Astrocyte of the spinal cord (primary cell): ENCODE results near the gene TSPAN4.

Source experiments
- DNase-seq: peaks from one replicate; pipeline ENCODE4 v3.0.0; 2011; ENCODE audit warnings: low read depth, low spot score
- H3K4me3 ChIP-seq: 2 replicates; pipeline ENCODE4 v1.5.1; 2011; ENCODE audit warnings: low read depth, mild to moderate bottlenecking, low read length, moderate library complexity
- in situ Hi-C: cut with HindIII; loops from 2 replicates; pipeline ENCODE4 v1.10.0; 2017; ENCODE audit warnings: low sequenced_read_pairs
- TF ChIP-seq, protein P1 (sequence below): IDR thresholded peaks from 2 replicates; pipeline ENCODE4 v1.5.1; 2012; ENCODE audit warnings: low read depth, mild to moderate bottlenecking, low read length, inconsistent platforms

The TSPAN4 gene

DNA sequence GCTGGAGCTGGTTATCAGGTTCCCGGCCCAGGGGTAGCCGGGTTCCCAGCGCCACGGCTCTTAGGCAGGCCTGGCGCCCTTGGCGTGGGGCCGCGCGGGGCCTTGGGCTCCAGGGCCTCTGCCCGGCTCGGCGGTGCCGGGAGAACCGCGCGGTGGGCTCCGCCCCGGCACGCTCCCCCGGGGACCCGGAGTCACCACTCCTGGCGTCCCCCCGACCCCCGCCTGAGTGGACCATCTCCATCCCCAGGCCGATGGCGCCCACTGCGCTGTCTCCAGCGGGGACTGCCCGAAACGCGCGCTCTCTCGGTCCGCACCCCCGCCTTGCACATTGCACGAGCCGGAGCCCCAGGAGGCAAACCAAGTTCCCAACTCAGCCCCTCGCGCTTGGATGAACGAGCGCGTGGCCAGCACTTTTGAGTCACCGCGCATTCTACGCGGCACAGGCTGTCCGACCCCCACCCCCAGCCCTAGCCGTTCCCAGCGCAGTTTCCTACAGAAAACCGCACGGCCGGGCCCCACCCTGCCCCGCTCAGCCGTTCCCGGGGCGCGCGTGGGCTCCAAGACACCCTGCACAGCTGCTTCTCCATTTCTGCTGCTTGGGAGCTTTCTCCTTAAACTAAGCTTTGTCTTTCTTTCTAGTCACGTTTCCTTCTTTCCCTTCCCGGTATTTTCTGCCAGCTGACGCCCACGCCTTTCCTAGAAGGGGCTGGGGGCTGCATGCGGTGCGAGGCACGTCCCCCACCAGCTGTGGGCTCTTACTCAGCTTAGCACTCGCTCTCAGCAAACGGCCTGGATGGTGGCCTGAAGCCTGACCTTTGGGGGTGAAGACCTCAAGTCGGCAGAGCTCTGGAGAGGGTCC is 68.6 kb downstream of the TSPAN4 start:
- in situ Hi-C loops: no loop called here
- DNase-seq: peak; percentile 73
- TF ChIP-seq, protein P1, sequence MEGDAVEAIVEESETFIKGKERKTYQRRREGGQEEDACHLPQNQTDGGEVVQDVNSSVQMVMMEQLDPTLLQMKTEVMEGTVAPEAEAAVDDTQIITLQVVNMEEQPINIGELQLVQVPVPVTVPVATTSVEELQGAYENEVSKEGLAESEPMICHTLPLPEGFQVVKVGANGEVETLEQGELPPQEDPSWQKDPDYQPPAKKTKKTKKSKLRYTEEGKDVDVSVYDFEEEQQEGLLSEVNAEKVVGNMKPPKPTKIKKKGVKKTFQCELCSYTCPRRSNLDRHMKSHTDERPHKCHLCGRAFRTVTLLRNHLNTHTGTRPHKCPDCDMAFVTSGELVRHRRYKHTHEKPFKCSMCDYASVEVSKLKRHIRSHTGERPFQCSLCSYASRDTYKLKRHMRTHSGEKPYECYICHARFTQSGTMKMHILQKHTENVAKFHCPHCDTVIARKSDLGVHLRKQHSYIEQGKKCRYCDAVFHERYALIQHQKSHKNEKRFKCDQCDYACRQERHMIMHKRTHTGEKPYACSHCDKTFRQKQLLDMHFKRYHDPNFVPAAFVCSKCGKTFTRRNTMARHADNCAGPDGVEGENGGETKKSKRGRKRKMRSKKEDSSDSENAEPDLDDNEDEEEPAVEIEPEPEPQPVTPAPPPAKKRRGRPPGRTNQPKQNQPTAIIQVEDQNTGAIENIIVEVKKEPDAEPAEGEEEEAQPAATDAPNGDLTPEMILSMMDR: no peak
- H3K4me3 ChIP-seq: peak overlapping the region; percentile 66

DNA sequence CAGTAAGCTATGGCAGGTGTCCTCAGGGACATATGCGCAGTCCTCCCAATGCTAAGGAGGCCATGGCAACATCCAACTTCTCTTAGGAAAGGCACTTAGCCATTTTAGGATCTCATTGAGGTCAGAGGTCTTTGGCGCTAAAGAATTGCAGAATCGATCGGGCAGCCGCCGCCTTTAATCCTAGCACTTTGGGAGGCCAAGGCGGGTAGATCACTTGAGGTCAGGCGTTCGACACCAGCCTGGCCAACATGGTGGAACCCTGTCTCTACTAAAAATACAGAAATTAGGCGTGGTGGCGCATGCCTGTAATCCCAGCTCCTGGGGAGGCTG is 69.2 kb downstream of the TSPAN4 start:
- no peak overlapping the region for H3K4me3 ChIP-seq
- TF ChIP-seq, protein P1: no peak
- in situ Hi-C loops: no loop called here
- no peak for DNase-seq

DNA sequence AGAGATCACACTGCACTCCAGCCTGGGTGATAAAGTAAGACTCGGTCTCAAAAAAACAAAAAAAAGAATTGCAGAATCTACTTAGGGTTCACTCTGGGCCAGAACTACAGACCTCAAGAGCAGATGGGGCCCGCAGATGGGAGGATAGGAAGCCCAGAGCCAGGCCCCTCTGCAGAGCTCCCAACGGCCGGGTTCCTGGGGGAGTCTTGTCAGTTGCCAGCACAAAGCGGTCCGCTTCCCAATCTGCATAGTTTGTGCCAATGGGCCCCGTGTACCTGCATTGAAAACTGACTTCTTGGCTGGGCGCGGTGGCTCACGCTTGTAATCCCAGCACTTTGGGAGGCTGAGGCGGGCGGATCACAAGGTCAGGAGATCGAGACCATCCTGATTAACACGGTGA is 69.6 kb downstream of the TSPAN4 start:
- no peak overlapping the region for H3K4me3 ChIP-seq
- in situ Hi-C loops: no loop called here
- TF ChIP-seq, protein P1: no peak
- no peak for DNase-seq

DNA sequence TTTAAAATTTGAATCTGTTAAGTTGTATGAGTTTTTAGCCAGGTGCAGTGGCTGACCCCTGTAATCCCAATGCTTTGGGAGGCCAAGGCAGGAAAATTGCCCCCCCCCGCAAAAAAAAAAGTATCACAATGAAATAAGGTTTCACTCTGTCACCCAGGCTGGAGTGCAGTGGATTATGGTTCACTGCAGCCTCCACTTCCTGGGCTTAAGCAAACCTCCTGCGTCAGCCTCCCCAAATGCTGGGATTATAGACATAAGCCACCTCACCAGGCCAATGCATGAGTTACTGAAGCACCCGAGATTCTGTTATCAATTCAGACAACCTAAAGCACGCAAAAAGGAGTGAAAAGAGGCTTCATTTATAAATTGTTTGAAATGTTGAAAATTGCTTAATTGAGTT is 70.4 kb downstream of the TSPAN4 start:
- no peak overlapping the region for H3K4me3 ChIP-seq
- no peak for DNase-seq
- TF ChIP-seq, protein P1: no peak
- in situ Hi-C loops: no loop called here

DNA sequence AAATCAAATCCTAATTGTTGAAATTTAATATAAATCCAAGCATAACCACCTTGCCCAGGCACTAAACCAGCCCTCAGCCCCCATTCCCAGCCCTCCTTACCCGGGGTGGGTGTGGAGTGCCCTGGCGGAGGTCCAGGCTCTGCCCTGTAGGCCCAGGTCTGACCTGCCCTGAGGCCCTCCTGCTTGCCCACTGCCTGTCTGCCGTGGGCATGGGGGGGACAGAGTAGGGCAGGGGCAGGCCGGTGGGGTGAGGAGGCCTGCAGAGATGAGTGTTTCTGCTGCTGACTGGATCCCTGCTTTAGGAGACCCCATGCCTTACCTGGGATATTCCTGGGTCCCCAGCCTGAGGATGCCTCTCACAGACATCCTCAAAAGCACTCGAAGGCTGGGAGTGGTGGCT is 71.6 kb downstream of the TSPAN4 start:
- in situ Hi-C loops: no loop called here
- no peak overlapping the region for H3K4me3 ChIP-seq
- TF ChIP-seq, protein P1: no peak
- no peak for DNase-seq

DNA sequence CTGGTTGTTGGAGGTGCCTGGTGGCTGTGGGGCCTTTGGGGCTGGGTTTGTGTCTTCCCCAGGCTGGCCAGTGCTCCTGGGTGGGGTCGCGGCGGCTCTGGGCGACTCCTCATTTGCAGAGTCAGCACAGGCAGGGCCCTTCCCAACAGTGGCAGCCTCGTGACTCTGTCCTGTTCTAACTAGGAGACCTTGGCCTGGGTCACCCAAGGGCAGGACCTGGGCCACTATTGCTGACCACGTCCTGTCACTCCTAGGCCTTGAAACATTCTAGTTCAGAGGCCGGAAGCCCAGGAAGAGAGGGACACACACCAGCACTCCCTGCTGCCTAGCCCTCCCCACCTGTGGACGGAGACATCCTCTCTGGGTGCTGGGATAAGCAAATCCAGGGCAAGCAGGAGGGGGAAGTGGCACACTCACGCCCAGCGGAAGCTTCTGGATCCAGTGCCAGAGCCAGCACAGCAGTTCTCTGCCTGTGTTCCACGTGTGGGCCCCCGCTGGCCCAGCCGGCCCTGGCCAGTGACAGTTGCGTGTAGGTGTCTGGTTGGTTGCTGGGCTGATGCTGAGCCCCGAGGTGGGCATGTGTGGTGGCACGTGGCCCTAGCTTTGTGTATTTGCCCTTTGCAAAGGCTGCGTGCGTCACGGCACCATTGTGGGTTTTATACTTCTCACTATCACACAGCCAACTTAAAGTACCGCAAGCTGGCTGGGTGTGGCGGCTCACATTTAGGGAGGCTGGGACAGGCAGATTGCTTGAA is 72.3 kb downstream of the TSPAN4 start:
- no peak for DNase-seq
- TF ChIP-seq, protein P1: no peak
- in situ Hi-C loops: no loop called here
- H3K4me3 ChIP-seq: no peak overlapping the region
